ENCODE measurements around the gene TTF1. TPM values are rescaled to one million over a fixed set of nuclear protein-coding genes. Genes with fewer than 3 reads are reported as not detected.
A peak's percentile ranks its signal among the peaks of the same experiment; 100 is the strongest.

The TTF1 gene
- total and polyA plus RNA-seq, 9 of the 15 experiments (the other 6 are each of a cell fraction or from before 2014, with no cell fraction given): 9.0 to 18.5 (median 15.8) TPM

DNA sequence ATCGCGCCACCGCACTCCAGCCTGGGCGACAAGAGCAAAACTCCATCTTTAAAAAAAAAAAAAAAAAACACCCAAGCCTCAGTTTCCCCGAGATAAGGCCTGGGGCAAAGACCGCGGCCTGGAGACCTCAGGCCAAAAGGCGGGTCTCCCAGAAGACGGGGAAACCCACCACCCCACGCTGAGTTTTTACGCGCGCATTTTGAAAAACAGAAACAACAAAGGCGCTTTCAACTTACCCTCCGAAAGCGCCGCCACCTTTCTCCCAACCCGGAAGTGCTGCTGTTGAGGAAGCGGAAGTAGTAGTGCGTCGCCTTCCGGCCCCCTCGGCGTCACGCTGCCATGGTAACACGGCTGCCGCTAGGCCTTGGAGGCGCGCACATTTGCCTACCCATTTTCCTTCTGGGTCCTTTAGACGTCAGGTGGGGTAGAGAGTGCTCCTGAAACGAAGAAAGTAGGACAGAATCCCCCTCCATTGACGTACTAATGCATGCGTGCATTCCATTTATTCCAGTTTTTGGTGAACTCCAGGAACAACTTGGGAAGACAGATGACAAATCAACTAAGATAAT is at the start of gene TTF1 (continued):
- TF ChIP-seq, protein P1, sequence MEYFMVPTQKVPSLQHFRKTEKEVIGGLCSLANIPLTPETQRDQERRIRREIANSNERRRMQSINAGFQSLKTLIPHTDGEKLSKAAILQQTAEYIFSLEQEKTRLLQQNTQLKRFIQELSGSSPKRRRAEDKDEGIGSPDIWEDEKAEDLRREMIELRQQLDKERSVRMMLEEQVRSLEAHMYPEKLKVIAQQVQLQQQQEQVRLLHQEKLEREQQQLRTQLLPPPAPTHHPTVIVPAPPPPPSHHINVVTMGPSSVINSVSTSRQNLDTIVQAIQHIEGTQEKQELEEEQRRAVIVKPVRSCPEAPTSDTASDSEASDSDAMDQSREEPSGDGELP (CRISPR knock-in tag; IDR thresholded peaks at IDR 0.05; ENCODE audit: borderline replicate concordance): peak; percentile 49
- TF ChIP-seq CREB1 (IDR thresholded peaks at IDR 0.05) (peak; percentile 83), CREB1 (CRISPR knock-in tag; IDR thresholded peaks at IDR 0.05) (peak; percentile 85), POLR2A (conservative IDR thresholded peaks at IDR 0.05) (peak; percentile 84), SIN3B (IDR thresholded peaks at IDR 0.05; ENCODE audit: low read depth) (peak; percentile 79), ELF1 (tag; IDR thresholded peaks at IDR 0.05) (peak; percentile 99), NONO (IDR thresholded peaks at IDR 0.05; ENCODE audit: low read depth in 2 of 2, low read length in 1 of 2) (no peak), SAP30 (IDR thresholded peaks at IDR 0.05; ENCODE audit: borderline replicate concordance, insufficient read depth, low read depth, low read length, poor library complexity, severe bottlenecking) (peak; percentile 96), SIN3A (IDR thresholded peaks at IDR 0.05; ENCODE audit: borderline replicate concordance in 2 of 2, control insufficient read depth in 1 of 2, low read depth in 2 of 2, low read length in 2 of 2) (peak; percentile 99), ZFX (CRISPR knock-in tag; IDR thresholded peaks at IDR 0.05) (peak; percentile 70), GABPB1 (CRISPR knock-in tag; IDR thresholded peaks at IDR 0.05) (peak; percentile 94), ATF7 (IDR thresholded peaks at IDR 0.05) (peak; percentile 44), JUND (IDR thresholded peaks at IDR 0.05; ENCODE audit: borderline replicate concordance, low read depth, low read length) (peak; percentile 14; the same call in 1 of the 2 replicates), JUND (tag; IDR thresholded peaks at IDR 0.05; ENCODE audit: borderline replicate concordance, low read depth, low read length) (no peak), HNRNPH1 (optimal IDR thresholded peaks at IDR 0.05; ENCODE audit: low read depth, low read length) (no peak)
- TF ChIP-seq, protein P2, sequence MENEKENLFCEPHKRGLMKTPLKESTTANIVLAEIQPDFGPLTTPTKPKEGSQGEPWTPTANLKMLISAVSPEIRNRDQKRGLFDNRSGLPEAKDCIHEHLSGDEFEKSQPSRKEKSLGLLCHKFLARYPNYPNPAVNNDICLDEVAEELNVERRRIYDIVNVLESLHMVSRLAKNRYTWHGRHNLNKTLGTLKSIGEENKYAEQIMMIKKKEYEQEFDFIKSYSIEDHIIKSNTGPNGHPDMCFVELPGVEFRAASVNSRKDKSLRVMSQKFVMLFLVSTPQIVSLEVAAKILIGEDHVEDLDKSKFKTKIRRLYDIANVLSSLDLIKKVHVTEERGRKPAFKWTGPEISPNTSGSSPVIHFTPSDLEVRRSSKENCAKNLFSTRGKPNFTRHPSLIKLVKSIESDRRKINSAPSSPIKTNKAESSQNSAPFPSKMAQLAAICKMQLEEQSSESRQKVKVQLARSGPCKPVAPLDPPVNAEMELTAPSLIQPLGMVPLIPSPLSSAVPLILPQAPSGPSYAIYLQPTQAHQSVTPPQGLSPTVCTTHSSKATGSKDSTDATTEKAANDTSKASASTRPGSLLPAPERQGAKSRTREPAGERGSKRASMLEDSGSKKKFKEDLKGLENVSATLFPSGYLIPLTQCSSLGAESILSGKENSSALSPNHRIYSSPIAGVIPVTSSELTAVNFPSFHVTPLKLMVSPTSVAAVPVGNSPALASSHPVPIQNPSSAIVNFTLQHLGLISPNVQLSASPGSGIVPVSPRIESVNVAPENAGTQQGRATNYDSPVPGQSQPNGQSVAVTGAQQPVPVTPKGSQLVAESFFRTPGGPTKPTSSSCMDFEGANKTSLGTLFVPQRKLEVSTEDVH (IDR thresholded peaks at IDR 0.05; ENCODE audit: low read depth, partially characterized antibody): peak; percentile 98
- TF ChIP-seq, protein P3, sequence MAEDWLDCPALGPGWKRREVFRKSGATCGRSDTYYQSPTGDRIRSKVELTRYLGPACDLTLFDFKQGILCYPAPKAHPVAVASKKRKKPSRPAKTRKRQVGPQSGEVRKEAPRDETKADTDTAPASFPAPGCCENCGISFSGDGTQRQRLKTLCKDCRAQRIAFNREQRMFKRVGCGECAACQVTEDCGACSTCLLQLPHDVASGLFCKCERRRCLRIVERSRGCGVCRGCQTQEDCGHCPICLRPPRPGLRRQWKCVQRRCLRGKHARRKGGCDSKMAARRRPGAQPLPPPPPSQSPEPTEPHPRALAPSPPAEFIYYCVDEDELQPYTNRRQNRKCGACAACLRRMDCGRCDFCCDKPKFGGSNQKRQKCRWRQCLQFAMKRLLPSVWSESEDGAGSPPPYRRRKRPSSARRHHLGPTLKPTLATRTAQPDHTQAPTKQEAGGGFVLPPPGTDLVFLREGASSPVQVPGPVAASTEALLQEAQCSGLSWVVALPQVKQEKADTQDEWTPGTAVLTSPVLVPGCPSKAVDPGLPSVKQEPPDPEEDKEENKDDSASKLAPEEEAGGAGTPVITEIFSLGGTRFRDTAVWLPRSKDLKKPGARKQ (CRISPR knock-in tag; IDR thresholded peaks at IDR 0.05): peak; percentile 95

All from K562 (cell line).